IMR-90 (cell line): ENCODE data around the gene ILK.

Experiments used
- MAZ ChIP-seq: IDR thresholded peaks from 2 replicates; pipeline ENCODE4 v1.6.1; 2012; ENCODE audit warnings: low read depth, mild to moderate bottlenecking, low read length, improper control_type of control experiment, moderate library complexity, borderline replicate concordance
- POLR2A ChIP-seq: IDR thresholded peaks from 2 replicates; pipeline ENCODE4 v1.6.1; 2012; ENCODE audit warnings: mild to moderate bottlenecking, low read depth, low read length
- TF ChIP-seq, protein P1 (sequence below): conservative IDR thresholded peaks from 2 replicates; pipeline ENCODE4 v1.5.1; 2012; ENCODE audit warnings: mild to moderate bottlenecking, low read depth, low read length, improper control_type of control experiment

DNA sequence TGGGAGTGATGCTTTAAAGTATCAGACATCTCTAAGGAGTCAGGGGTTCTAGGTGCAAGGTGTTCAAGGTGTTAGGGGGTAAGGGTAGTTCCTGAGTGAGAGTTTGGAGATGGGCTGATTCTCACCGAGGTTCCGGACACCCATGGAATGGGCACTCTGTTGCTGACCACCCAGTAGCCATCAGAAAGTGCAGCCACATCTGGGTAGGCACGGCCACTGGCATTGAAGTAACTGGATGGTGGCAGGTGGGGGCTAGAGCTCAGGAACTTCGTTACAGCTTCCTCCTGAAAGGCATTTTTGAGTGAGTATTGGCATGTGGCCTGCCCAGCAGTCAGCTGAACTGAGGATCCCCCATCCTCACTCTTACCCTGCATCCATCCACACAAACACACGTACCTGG is 11.5 kb downstream of the ILK start:
- TF ChIP-seq, protein P1, sequence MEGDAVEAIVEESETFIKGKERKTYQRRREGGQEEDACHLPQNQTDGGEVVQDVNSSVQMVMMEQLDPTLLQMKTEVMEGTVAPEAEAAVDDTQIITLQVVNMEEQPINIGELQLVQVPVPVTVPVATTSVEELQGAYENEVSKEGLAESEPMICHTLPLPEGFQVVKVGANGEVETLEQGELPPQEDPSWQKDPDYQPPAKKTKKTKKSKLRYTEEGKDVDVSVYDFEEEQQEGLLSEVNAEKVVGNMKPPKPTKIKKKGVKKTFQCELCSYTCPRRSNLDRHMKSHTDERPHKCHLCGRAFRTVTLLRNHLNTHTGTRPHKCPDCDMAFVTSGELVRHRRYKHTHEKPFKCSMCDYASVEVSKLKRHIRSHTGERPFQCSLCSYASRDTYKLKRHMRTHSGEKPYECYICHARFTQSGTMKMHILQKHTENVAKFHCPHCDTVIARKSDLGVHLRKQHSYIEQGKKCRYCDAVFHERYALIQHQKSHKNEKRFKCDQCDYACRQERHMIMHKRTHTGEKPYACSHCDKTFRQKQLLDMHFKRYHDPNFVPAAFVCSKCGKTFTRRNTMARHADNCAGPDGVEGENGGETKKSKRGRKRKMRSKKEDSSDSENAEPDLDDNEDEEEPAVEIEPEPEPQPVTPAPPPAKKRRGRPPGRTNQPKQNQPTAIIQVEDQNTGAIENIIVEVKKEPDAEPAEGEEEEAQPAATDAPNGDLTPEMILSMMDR, result no peak
- TF ChIP-seq POLR2A (no peak), MAZ (no peak)
